ENCODE data around the gene EFNB2.

Gene EFNB2

DNA sequence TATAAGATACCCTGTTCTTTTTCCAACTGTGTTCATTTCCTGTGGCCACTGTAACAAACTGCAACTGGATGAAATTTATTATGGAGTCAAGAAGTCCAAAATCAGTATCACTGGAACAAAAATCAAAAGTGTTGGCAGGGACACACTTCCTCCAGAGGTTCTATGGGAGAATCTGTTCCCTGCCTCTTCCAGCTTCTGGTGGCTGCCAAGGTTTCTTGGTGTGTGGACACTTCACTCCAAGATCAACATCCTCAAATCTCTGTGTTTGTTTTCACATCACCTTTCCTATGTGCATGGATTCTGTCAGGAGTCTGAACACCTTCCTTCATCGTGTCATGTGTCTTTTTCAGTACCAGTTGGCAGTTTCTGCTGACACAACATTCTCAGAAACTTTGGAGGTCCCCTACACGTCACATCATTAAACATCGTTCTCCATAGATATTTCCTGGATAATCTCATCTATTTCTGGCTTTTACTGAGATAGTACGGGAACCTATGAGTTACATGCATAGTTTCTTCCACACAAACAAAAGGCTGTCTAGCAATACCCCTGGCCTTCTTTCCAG lies 15.2 kb upstream of the EFNB2 start:
- DNase-seq = no peak

DNA sequence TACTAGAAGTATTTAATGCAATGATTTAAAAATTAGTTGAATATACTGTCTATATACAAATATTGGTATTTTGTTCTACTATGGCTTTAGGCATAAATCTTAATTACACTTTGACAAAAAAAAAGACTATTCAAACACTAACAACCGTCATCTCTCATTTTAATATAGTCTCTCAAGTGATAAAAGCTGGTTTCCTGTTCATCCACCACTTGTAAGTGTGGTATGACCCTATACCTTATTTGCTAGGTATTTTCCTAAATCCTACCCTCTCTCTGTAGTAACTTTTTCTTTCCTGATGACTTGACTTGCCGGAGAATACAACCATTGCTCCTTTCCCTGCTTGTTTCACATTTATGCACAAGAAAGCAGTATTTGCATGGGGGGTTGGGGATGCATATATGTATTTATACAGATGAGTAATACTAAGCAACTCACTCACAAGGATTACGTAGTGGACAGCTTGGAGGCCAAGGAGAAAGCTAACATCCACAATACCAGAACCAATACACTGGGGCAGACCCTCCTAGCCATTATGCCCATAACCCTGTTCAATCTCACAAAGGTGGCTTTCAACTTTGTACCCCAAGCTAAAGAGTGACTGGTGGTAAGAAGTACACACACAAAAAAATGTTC lies 12.7 kb upstream of the EFNB2 start:
- no peak for DNase-seq

DNA sequence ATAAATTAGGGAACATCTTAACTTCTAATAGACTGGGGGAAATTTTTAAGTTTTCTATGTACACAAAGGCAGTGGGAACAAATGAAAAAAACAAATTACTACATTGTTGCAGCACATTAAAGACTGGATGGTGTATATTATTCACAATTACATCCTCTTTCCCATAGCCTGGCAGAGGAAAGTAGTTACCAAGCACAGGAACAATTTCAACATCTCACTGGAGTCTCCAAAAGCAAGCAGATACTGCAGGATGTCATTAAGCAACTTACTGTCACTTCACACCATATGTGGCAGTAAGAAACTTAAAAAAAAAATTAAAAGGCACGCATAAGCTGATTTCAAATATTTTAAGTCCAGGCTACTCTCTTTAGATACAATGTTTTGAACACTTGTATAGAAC lies 6.4 kb upstream of the EFNB2 start:
- DNase-seq = no peak

DNA sequence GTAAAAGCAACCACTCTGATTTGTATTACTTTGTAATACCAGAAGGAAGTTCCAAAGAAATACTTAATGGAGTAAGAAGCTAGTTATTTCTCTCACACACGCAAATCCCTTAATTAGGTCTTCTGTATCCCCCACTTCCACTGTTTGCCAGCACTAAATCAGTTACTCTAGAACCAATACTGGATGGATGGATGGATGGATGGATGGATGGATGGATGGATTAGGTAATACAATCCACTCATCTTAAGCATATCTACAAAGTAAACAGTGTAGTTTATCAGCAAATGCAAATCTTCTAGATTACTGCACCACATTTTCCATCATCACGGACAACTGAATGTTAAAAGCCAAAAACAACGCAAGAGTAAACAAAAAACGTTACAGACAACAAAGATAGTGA lies 5.2 kb upstream of the EFNB2 start:
- DNase-seq = no peak

DNA sequence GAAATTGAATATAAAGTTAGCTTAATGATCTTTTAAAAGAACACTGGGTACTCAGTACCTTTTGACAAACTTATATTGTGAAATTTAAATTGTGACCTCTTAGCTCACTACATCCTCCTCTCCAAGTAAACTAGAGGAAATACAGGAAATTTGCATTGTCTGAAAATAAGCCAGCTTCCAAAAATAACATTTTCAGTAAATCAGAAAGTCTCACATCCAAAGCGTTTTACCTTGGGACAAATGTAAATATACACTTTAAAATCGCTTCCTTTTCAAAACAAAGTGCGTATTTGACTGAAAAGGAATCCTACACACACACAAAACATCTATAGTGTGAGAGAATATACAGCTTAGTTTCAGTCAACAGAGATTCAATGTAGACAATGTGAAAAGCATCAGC lies 2.1 kb upstream of the EFNB2 start:
- DNase-seq = no peak

DNA sequence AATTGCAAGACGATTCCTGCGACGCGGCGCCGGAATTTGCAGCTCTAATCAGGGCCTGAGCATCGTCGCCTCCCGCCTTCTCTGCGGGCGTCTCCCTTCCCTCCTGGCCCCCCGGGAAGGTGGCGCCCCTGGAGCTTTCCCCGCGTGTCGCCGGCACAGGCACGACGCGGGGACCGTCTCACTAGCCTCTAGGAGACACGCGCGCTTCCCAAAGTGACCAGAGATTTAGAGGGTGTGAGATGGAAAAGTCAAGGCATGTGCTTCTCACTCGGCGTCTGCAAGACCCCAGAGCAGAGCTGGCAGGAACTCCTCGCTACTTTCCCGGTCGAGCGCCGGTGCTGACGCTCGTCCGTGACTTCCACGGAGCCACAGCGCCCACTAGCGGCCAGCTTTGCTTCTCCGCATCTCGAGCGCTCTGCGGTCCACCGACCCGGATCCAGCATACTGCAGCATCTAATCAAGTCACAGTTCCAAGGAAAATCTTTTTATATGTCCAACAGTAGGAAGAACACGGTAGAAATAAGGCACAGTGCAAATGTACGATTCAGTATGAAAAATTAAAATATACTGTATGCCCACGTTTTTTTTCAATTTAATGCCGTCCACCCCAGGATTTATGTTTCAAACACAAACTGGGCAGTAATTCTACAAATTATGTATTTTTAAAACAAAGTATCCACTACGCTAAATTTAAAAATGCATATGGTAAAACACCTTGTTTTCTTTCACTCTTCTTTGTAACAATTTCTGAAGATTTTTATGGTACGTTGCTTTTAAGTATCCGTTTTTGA lies 977 bp upstream of the EFNB2 start:
- peak; percentile 85 for DNase-seq

DNA sequence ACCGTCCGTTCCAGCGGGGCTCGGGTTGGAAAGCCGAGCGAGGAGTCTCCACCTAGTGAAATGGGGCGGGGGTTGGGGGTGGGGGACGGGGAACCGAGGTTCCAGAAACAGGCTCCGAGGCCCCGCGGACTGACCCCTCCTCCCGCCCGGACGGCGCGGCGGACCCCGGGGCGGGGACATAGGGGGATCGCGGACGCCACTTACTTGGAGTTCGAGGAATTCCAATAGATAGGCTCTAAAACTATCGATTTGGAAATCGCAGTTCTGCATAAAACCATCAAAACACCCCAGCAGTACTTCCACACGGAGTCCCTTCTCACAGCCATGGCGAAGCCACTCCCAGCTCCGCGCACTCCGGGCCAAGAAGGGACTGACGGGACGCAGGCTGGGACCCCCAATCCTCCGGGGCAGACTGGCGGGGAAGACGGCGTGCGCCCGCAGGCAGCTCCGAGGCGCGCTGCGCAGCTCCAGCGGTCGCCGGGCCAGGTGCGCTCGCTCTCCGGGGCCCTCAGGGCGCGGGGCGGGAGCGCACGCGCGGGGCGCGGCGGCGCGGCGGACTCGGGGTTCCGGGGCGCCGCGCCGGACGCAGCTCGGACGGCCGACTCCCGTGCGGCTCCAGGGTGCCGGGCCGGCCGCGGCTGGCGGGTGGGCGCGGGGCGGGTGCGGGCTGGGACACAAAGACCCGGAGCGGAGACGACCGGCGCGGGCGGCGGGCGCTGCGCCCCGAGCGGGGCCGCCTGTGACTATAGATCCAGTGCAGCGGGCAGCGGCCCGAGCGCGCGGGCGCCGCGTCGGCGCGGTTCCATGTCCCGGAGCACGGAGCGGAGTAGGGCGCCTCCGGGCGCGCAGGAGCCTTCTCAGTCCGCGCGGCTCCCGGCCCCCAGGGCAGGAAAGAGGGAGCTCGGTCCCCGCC lies 567 bp downstream of the EFNB2 start:
- peak; percentile 27 for DNase-seq

DNA sequence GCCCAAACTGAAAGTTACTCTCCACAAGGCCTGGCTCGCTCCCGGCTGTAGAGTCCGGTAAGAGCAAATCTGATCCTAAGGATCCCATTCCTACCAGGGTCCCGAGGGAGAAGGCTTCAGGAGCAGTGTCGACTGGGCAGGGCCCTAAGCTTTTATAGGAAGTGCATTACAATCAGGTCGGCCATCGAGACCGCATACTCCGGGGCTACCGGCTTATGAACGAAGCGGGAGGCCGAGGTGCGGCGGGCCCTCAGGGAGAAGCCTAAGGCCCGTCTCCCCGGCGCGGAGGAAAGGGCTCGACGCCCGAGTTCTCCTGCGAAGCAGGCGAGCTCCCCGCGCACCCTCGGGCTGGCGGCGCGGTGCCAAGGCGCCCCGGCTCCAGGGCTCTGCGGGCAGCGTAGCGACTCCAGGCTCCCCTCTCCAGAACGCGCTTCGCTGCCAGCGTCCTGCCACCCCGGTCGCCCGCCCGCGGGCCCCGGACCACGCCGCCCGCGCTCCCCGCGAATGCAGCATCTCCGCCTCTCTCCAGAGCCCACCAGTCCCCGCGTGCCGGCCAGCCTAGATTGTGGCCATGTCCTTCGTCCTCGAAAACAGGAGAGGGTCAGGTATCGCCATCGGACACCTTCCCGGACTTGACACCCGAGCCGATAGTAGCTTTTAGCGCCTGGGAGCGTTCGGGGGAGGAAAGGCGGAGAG lies 1.4 kb downstream of the EFNB2 start:
- no peak for DNase-seq

DNA sequence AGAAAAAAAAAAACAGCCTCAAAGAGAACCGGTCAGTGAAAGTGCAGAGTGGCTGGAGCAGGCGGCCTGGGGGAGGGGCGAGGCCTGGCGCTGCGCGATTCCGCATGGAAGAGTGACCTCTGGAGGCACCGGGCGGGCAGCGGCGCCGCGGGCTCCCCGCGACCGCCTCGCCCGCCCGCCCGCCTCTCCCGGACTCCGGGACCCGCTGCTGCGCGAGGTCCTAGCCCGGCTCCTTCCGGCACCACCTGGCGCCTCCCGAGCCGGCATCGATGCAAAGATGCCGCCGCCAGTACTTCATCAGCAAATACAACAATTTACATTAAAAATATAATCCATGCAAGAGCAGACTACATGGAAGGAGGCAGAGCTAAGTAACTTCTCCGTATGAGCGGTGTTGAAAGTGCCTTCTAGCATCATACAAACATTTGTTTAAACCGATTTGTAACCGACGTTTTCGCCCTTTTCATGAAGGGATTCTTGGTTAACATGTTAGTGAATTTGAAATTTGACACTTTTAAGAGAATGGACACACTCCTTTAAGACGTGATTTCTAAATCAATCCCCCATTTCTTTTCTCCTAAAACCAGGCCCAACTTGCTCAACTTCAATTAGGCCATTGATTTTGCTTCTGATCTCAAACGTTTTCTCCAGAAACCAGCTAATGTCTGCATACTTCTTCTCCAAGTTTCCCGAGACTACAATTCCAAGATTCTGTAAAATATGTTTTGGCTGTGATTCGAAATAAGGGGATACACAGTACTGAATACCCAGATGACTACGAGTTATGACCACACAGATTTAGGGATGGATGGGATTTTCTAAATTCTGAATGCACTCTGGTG lies 2.1 kb downstream of the EFNB2 start:
- DNase-seq = peak; percentile 15

DNA sequence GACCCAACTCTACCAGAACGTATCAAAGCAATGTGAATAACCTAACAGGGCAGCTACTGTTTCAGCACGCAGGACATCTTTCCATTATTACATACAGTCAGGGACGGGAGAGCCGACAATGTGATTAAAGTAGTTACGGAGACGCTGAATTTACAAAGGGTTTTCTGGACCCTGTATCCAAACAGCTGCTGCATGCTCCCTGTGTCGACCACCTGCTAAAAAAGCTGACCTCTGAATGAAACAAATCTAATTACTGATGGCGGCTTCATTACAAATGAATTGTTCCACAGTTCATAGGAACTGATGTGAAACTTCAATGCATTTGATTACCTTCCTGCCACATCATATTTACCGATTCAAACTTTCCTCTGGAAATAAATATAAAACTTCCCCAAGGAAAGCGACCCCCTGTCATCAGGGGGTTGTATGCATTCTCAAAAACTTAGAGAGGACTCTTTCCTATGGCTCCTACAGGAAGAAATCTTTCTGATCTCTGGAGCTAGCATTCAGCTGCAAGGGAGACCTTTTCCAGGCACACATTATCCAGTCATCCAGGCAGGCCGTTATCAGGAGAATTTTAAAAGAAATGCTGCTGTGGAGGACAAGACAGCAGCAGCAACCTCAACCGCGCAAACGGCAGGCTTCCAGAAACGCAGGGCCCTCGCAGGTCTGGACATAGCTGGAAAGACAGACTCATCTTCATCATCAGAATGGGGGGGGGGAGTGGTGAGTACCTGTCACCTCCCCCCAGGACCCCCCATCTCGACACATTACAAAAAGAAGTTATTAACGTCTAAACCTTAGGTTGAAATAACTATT lies 3.1 kb downstream of the EFNB2 start:
- no peak for DNase-seq

DNA sequence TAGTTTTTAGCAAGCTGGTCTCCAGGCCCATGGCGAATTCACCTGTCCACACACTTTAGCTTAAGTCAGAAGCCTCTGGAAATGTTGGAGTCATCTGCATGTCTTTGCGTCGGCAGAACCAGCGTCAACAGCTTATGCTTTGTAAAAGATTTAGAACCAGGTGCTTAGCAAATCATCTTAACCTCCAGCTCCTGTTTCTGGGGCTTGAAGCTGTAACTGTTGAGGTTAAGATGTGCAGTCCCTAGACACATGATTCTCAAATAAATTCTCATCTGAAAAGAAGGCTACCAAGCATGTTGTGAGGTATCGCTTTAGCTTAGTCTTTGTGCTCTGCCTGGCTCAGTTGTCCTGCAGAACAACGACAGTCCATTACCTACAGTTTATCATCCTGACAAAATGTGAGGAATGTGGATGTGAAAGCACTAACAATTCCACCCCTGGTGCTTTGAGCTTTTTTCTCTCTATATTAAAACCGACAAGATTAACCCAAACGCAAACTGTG lies 4.4 kb downstream of the EFNB2 start:
- DNase-seq = no peak

DNA sequence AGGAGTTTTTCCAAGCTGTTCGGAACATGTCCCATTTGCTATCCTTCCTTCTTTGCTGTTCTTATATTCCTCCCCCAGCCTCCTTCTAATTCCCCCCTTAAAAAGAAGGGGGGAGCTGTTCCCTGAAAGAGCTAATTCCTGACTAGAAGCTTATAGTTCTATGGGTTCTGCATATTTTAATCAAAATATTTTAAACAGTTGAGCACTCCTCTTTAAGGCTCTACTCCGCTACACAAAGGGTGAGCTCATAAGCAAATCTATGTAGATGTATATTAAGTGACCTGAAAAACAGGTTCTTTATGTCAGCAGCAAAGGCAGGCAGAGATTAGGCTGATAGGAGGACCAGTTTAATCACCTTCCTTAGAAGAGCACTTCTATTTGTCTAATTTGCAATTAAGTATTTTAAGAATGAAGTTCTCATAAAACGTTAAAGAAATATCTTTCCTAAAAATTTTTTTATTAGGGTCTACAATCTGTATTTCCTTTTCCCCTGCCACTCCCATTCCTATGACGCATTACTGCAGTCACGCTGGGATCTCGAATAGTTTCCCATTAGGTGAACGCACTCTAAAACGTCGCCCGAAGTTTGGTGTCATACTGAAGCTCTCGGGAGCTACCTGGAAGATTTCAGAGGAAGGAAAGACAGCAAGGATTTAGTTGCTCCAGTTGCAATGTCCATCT lies 5.2 kb downstream of the EFNB2 start:
- no peak for DNase-seq

DNA sequence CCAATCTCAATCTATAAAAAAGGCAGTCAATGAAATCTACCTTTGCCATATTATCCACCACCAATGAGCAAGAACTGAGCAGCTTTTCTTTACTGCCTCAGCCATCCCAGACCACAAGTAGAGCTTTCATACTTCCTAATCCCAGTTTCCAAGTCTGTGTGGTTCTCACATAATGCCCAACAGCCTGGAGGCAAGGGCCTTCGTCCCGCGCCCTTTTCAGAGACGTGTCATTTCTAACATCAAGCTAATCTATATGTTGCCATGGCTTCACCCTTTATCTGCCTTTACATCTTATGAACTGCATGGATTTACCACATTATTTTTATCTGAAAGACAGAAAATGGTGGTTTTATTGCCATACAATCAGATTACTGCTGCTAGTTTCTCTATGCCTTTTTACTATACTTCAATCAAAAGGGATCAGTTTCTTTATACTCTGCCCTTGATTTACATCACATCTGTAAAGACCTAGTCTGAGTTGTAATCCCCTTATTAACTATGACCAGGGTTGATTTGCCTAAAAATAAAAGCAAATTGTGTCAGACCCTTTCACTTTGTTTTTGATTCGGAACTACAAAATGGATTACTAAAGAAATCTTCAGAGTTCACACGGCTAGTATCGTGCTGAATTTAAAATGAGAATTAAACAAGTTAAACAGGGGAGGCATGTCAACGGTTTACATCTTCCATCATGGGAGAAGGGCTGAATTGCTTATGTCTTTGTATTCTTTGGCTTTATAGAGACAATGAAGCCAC lies 5.9 kb downstream of the EFNB2 start:
- DNase-seq = no peak

DNA sequence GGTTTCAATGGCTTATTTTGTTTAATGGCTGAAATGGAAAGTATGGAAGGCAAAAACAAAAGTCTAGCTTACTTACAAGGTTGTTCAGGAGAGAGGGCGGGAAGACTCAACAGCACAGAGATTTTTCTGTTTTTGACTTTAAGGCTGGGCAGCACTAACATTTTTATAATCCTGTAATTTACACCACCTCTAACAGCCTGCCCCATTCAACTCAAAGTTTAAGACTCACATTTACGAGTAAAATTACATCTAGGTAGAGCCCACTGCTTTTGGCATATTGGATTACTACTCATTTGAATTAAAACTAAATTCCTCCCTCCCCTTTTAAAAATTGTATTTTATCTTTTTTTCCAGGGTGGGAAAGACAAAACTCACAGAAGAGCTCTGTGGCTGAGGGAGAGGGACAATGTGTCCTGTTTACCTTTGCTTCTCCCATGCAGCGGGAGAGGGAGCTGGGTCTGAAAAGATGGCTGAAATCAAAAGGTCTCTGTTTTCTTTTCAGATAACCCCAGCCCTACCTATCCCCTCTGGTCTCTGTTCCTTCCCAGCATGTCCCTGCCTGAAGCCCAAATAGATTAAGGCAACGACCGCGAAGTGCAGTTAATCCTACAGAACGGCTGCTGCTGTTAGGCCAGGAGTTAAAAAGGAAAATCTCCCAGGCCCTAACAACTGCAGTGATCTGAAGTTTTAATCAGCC lies 6.6 kb downstream of the EFNB2 start:
- DNase-seq = no peak

DNA sequence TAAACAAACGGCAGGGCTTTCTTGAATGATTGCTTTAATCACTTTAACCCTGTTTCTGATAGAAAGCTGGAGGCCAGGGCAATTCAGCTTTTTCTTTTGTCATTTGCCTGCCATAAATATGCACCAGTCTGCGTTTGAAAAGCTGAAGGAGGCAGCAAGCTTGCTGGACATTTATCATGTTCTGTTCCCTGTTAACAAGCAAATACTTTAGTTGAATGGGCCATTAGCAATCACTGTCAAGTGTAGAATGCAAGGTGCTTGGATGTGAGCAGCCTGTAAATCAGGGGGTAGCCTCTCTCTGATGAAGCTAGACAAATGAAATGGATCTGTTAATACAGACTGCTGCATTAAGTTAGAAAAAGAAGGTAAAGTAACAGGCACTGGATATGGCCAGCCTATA lies 7.6 kb downstream of the EFNB2 start:
- DNase-seq = no peak

DNA sequence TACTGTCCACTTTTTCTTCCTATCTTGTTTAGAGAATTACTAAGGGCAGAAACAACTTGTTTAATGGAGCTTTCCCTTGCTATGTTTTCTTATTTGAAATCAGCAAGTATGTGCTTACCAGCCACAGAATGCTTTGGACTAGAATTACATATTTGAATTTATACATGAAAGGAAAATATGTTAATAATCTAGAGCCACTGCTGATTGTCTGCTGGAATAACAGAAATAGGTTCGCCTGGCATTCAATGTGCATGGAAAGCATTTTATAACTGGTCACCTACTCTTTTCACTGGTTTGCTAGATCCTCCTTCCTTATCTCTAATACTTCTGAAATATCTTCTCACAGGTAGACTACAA lies 8.0 kb downstream of the EFNB2 start:
- DNase-seq = no peak

DNA sequence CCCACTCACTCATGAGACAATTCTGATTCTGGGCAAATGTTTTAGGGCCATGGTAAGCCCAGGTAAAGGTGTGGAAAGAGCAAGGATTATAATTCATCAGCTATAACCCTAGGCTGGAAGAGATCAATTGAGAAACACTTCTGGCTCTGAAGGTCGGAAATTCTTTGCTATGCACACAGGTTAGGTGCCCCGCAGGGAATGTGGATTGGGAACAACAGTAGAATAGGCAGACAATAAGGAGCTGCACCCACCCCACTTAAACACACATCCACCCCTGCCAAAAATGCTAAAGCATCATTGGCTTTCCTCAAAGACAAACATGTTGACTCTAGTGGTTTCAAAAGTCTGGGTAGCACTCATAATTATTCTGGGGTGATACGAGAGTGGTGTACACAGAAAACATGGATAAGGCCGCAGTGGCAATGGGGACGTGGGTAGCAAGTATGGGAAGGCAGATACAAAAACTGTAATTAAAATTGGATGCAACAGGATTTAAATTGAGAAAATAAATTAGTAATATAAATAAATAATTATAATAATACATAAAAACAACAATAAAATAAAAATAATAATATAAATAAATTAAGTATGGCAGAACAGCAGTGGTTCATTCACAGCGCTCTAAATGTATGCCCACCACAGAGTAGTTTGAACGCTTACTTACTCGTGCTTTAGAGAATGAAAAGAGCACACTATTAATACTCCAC lies 8.6 kb downstream of the EFNB2 start:
- no peak for DNase-seq

DNA sequence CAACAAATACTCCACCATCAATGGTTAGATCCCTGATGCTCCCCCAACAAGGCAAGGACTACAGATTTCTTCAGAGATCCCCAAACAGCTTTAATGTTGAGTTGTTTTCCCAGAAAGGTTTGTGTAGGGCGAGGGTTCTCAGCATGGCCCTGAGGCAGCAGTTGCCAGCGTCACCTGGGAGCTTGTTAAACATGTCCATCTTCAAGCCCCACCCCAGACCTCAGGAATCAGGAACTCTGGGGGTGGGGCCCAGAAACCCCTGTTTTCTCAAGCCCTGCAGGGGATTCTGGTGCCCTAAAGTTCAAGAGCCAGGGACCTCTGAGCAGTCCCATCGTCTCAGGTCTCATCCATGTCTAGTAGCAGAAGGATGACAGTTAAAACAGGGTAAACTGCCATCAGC lies 9.6 kb downstream of the EFNB2 start:
- DNase-seq = no peak
